Kidney tubule cell (primary cell): ENCODE results near the gene ATP1A2.

Source experiments
- DNase-seq: peaks from one replicate; pipeline ENCODE4 v3.0.0-alpha.2; 2018; ENCODE audit warnings: low spot score

Gene ATP1A2

DNA sequence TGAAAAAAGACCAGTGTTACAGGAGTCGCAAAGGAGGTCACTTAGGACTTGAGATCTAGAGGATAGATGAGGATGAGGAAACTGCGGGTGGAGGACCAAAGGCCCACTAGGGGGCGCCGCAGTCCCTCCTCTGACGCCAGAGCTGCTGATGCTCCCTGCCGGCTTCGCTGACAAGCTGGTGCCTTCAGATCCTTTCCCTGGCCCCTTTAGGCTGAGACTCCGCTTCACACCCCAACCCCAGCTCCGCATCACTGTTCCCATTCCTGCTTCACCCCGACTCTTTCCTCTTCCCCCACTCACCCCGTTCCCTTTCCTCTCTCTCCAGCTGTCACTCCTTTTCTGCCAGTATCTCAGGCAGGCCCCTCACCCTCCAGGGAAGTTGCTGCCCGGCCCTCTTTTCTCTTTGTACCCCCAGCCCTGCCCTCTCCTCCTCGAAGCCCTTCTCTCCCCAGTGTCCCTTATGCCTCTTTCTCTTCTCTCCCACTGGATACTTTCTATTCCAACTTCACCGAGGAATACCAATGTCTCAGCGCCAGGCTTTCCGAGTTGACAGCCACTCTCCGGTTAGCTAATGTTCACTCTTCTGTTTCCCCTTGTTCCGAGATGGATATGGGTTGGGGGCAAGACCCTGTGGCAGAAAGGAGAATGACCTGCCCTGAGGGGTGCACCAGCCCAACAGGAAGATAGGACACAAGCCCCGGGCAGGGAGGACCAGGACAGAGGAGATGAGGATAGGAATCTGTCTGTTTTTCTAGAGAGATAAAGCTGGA lies 29.7 kb upstream of the ATP1A2 start:
- DNase-seq = peak; percentile 67

DNA sequence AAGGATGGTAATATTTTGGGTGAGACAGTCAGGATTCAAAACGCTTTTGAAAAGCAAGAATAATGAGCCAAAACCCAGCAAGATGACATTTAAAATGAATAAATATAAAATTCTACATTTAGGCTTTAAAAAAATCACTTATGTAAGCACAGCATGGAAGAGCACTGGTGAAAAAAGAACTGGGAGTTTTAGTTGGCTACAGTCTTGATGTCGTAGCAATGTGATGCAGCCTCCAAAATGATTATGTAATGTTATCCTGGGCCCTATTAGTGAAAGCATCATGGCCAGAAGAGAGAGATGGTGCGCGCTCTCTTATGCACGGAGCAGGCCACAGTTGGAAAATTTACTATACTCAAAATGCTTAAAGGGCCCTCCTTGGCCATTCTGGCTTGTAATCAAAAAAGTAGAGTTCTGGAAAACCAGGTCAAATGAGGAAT lies 29.1 kb upstream of the ATP1A2 start:
- DNase-seq = no peak

DNA sequence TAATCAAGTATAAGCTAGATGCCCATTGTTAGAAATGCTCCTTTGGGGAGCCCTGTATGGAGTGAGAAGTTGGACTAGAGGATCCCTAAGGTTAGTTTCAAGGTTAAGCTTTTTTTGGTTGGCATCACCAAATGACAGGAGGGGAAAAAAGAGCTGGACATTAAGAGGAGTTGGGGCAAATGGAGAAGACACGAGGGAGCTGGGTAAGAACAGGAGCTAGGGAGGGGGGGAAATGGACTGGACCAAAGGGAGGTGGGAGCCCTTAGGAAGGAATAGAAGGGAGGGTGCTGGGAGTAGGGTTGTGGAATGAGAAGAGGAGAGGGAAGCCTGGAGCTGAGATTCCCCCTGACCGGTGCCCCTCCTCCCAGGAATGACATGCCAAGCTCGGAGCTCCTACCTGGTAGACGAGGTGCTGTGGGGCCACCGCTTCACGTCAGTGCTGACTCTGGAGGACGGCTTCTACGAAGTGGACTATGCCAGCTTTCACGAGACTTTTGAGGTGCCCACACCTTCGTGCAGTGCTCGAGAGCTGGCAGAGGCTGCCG lies 28.4 kb upstream of the ATP1A2 start:
- DNase-seq = no peak

GRCh38 chr1:160089883-160090282 lies 25.7 kb upstream of the ATP1A2 start:
- DNase-seq = no peak

DNA sequence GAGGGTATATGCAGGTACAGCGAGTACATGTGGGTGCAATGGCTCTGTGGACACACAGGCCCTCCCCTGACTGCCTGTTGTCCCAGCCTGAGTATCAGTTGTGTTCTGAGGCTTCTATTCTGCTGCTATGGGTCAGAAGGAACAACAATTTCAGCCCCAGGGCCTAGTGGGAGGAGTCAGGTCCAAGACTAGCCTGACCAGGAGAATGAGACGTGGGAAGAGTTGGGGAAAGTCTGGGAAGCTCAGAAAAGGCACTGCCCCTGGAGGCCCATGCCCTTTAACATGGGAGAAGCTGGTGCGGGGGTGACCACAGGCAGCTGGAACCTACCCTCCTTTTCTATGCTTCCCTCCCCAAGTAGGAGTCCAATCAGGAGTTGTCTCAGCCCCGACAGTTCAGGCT lies 24.8 kb upstream of the ATP1A2 start:
- no peak for DNase-seq

DNA sequence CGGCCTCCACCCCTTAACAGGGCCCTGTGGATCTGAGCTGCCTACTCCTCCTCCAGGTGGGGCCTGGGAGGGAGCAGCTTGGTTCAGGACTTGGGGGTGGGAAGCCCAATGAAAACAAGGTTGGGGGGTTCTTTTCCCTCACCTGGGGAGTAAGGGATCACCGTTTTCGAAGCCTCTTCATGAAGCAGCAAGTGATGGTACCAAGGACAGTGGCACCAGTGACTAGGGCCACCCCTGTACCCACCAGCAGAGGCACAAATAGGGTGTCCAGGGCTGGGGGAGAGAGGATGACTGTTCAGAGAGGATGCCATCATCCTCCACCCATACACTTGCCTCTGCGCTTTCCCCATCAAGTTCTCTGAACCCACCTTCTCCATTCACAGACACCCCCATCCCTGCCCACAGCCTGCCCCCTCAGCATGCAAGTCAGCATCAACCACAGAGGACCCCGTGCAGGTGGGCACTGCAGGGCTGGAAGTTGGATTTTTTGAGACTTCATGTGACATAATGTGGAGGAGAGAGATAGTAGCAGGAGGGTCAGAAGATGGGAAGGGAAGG lies 23.8 kb upstream of the ATP1A2 start:
- DNase-seq = no peak

GRCh38 chr1:160092366-160093068 lies 23.0 kb upstream of the ATP1A2 start:
- DNase-seq = no peak

GRCh38 chr1:160093069-160093395 lies 22.5 kb upstream of the ATP1A2 start:
- DNase-seq = no peak

GRCh38 chr1:160093624-160094290 lies 21.8 kb upstream of the ATP1A2 start:
- DNase-seq = no peak

GRCh38 chr1:160094291-160094625 lies 21.3 kb upstream of the ATP1A2 start:
- no peak for DNase-seq

DNA sequence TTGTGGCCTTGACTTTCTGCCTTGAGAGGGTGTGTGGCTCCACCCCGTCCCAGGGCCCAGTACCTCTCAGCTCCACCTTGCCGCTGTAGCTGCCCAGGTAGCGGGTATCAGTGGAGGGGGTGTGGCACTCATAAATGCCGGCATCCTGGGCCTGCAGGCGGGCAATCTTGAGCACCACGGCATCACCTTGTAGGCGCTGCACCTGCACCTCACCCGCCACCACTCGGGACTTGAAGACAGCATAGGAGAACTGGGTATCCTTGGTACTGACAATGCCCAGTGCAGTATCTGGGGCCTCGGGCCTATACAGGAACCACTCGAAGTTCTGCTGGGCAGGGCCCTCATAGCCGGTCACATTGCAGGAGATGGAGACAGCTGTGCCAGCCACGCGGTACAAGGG lies 20.8 kb upstream of the ATP1A2 start:
- no peak for DNase-seq

GRCh38 chr1:160095382-160096105 lies 20.0 kb upstream of the ATP1A2 start:
- DNase-seq = no peak

DNA sequence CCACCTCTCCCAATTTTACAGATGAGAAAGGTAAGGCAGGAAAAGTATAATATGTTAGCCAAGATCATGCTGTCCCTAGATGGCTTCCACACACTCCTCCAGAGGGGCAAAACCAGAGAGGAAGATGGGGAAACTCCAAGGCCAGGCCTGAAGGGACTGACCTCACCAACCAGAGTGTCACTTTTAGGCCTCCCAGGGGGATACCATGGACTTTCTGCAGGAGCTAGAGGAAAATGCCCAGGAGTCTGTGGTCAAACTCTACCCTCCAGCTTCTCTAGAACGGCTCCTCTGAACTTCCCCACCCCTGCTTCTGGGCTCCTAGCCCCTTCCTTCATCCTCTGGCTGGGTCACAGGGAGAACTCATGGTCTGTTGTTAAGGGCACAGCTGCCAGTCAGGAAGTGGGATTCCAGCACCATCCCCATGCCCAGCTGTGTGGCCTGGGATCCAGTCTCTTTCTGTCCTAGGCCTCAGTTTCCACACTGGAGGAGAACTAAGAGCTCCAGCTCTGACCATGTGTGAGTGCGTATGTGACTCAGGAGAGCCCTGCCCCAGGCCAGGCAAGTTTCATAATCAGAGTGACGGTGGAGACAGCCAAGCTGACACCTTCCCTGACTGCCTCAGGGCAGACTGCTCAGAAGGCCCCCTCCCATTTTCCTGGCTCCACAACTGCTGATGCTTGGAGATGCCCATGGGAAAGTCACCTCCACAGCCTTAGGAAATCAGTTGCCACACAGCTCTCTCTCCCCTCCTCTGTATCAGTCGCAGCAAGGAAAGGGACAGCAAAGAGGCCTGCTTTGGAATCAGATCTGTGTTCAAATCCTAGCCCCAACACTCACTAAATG lies 19.1 kb upstream of the ATP1A2 start:
- DNase-seq = peak; percentile 49

DNA sequence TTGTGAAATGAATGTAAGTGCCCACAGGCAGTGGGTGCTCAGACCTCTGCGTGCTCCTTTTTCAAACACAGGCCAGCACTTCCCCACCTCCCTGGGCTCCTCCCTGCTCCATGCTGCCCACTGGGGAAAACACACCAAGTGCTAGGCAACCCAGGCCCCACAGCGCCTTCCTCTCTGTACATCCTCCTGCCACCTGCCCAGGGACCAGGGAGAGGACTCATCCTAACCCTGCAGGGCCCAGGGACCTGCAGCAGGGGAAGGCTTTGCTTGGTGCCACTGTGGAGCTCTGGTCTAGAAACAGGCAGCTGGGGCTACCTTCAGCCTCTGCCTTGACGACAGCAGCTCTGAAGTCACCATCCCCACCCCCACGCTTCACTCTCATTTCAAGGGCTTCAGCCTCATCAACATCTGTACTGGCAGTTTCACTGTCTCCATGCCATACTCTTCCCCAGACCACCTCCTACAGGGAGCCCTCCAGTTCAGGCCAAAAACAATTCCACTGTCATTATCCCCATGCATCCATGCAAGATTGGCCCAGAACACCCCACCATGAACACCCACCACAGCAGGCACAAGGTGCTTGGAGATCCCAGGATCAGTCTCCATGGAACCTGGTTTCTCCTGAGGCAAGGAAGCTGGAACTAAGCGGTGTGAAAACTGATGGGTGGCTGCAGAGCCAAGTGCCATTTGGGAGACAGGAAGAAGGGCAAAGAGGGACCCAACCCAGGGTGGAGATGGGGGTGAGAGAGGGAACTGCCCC lies 18.2 kb upstream of the ATP1A2 start:
- peak; percentile 8 for DNase-seq

DNA sequence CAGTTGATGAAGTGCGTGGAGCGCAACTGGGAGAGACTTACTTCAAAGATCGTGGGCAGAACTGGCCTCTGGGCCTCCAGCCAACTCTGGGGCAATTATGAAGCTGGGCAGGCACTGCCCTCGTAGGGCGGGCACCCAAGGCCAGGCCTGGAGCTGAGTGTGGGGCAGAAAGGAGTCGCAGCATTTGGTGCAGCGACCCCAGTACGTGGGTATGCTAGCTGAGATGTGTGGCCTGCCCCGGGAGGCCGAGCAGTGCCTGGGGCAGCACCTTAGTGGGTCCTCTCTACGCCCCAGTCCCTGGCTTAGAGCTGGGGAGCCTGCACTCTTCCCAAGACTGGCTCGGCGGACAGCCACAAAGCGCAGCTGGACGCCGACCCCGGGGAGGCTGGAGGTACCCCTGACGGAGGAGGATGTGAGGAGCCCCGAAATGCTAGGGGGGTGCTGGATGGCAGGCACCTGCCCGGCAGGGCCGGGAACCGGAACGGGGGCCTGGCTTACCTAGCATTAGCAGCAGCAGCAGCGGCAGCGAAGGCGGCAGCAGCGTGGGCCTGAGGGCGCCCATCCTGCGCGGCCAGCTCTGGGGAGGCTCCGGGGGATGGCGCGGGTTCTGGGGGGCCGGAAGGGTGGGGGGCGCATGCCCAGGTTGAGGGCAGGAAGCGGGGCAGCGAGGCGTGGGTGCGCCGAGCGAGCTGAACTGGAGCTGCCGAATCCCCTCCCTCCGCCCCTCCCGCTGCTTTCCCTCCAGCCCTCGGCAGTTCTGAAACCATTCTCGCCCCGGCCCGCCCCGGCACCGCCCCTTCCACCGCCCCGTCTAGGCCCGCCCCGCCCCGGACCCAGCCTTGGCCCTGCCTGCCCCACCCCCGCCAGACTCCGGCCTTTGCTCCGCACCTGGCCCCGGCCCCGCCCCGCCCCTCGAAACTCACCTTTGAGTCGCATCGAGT lies 17.4 kb upstream of the ATP1A2 start, which contains the start of gene IGSF8:
Gene IGSF8, minus strand, starts transcription at position 709 of the 941 bp plus-strand sequence. Its CDS starts 147 bp downstream, at position 562.
- DNase-seq = peak; percentile 82

DNA sequence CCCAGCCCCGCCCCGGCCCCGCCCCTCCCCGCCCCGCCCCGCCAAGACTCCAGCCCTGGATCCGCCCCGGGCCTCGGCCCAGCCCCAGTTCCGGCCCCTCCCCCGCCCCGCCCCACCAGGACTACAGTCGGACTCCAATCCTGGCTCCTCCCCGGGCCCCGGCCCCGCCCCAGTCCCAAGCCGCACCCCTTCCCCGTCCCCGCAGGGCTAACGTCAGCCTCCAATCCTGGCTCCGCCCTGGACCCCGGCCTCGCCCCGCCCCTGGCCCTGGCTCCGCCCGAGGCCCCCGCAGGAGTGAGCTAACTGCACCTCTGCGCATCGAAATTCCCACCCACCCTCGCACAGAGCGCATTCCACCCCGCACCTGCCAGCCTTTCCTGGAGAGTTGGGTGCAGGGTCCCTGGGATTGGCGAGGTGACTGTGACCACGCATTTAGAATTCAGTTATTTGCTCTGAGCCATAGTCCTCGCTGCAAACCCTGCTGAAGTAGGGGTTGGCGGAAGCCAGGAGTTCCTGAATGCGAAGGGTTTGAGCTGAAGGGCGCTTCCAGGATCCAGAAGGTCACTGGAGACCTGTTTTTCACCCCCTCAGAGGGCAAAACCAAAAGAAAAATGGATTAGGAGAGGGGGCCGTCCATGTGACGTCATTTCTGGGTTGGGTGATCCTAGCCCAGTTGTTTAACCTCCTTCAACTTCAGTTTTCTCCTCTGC lies 16.6 kb upstream of the ATP1A2 start:
- peak; percentile 92 for DNase-seq

- DNase-seq = no peak
Measured at GRCh38 chr1:160099716-160100375, 15.7 kb upstream of the ATP1A2 start.
